ENCODE results near the gene GLCCI1.

GLCCI1 gene

GRCh38 chr7:7944619-7945282, 23.8 kb upstream of the GLCCI1 start:
- no peak for TF ChIP-seq CTCF (IDR thresholded peaks at IDR 0.05; ENCODE audit: poor library complexity, severe bottlenecking)
- no peak overlapping the region for H3K4me3 ChIP-seq (ENCODE audit: severe bottlenecking)
- no peaks in the 10 kb centered on the region for H3K4me1 ChIP-seq (ENCODE audit: insufficient read depth, poor library complexity, severe bottlenecking)
- H3K9me3 ChIP-seq (ENCODE audit: severe bottlenecking) = no peaks in the 10 kb centered on the region
- ATAC-seq (ENCODE audit: low read depth) (peak; percentile 29; the same call in 1 of the 3 replicates), DNase-seq (ENCODE audit: low spot score) (no peak)
- no peaks in the 10 kb centered on the region for H3K27me3 ChIP-seq (ENCODE audit: insufficient read depth, poor library complexity, severe bottlenecking)
- H3K27ac ChIP-seq (ENCODE audit: poor library complexity, severe bottlenecking) = no peak overlapping the region
- no peaks in the 10 kb centered on the region for H3K36me3 ChIP-seq (ENCODE audit: low read depth)

- no peak for ATAC-seq (ENCODE audit: low read depth)
- H3K4me1 ChIP-seq (ENCODE audit: insufficient read depth, poor library complexity, severe bottlenecking) = no peaks in the 10 kb centered on the region
- no peaks in the 10 kb centered on the region for H3K27me3 ChIP-seq (ENCODE audit: insufficient read depth, poor library complexity, severe bottlenecking)
- H3K27ac ChIP-seq (ENCODE audit: poor library complexity, severe bottlenecking) = no peak overlapping the region
- no peak for DNase-seq (ENCODE audit: low spot score)
- H3K36me3 ChIP-seq (ENCODE audit: low read depth) = no peaks in the 10 kb centered on the region
- no peak for TF ChIP-seq CTCF (IDR thresholded peaks at IDR 0.05; ENCODE audit: poor library complexity, severe bottlenecking)
- H3K9me3 ChIP-seq (ENCODE audit: severe bottlenecking) = no peaks in the 10 kb centered on the region
- H3K4me3 ChIP-seq (ENCODE audit: severe bottlenecking) = no peak overlapping the region
Observed at GRCh38 chr7:7946486-7946885, 22.1 kb upstream of the GLCCI1 start.

GRCh38 chr7:7948232-7948631, 20.4 kb upstream of the GLCCI1 start:
- Histone ChIP-seq H3K36me3 (ENCODE audit: low read depth) (no peaks in the 10 kb centered on the region), H3K27me3 (ENCODE audit: insufficient read depth, poor library complexity, severe bottlenecking) (no peaks in the 10 kb centered on the region), H3K9me3 (ENCODE audit: severe bottlenecking) (no peaks in the 10 kb centered on the region), H3K4me3 (ENCODE audit: severe bottlenecking) (no peak overlapping the region), H3K4me1 (ENCODE audit: insufficient read depth, poor library complexity, severe bottlenecking) (no peaks in the 10 kb centered on the region), H3K27ac (ENCODE audit: poor library complexity, severe bottlenecking) (no peak overlapping the region)
- no peak for TF ChIP-seq CTCF (IDR thresholded peaks at IDR 0.05; ENCODE audit: poor library complexity, severe bottlenecking)
- ATAC-seq (ENCODE audit: low read depth) (no peak), DNase-seq (ENCODE audit: low spot score) (no peak)

GRCh38 chr7:7953806-7954205, 14.8 kb upstream of the GLCCI1 start:
- ATAC-seq (ENCODE audit: low read depth) (no peak), DNase-seq (ENCODE audit: low spot score) (no peak)
- H3K4me1 ChIP-seq (ENCODE audit: insufficient read depth, poor library complexity, severe bottlenecking) = peaks cover 17% of the 10 kb centered on the region
- H3K27ac ChIP-seq (ENCODE audit: poor library complexity, severe bottlenecking) = no peak overlapping the region
- H3K36me3 ChIP-seq (ENCODE audit: low read depth) = no peaks in the 10 kb centered on the region
- H3K27me3 ChIP-seq (ENCODE audit: insufficient read depth, poor library complexity, severe bottlenecking) = no peaks in the 10 kb centered on the region
- H3K4me3 ChIP-seq (ENCODE audit: severe bottlenecking) = no peak overlapping the region
- TF ChIP-seq CTCF (IDR thresholded peaks at IDR 0.05; ENCODE audit: poor library complexity, severe bottlenecking) = no peak
- H3K9me3 ChIP-seq (ENCODE audit: severe bottlenecking) = no peaks in the 10 kb centered on the region

GRCh38 chr7:7956531-7957128, 12.0 kb upstream of the GLCCI1 start:
- H3K9me3 ChIP-seq (ENCODE audit: severe bottlenecking) = no peaks in the 10 kb centered on the region
- TF ChIP-seq CTCF (IDR thresholded peaks at IDR 0.05; ENCODE audit: poor library complexity, severe bottlenecking) = no peak
- H3K36me3 ChIP-seq (ENCODE audit: low read depth) = no peaks in the 10 kb centered on the region
- DNase-seq (ENCODE audit: low spot score) (no peak), ATAC-seq (ENCODE audit: low read depth) (peak; percentile 86)
- no peaks in the 10 kb centered on the region for H3K27me3 ChIP-seq (ENCODE audit: insufficient read depth, poor library complexity, severe bottlenecking)
- peak overlapping the region; percentile 73 for H3K27ac ChIP-seq (ENCODE audit: poor library complexity, severe bottlenecking)
- peaks cover 17% of the 10 kb centered on the region for H3K4me1 ChIP-seq (ENCODE audit: insufficient read depth, poor library complexity, severe bottlenecking)
- H3K4me3 ChIP-seq (ENCODE audit: severe bottlenecking) = no peak overlapping the region
